Astrocyte (in vitro differentiated cells and primary cell): ENCODE results near the gene MYH3. TPM values are rescaled to one million over a fixed set of nuclear protein-coding genes. Genes with fewer than 3 reads are reported as not detected.
A peak's percentile ranks its signal among the peaks of the same experiment; 100 is the strongest.

Experiments
- DNase-seq: peaks from one replicate; pipeline ENCODE4 v3.0.0-alpha.2; 2010; ENCODE audit warnings: low read depth
- FAIRE-seq: peaks from 2 replicates; lab custom pipeline; 2011; peaks lifted over from hg19 to GRCh38; lab: Jason Lieb, UNC
- H2AFZ ChIP-seq: 2 replicates; pipeline ENCODE4 v1.6.0; 2012; ENCODE audit warnings: low read depth, low read length, inconsistent platforms
- H3K27ac ChIP-seq: 2 replicates; pipeline ENCODE4 v1.5.1; 2011; ENCODE audit warnings: low read depth, low read length, inconsistent platforms
- H3K27me3 ChIP-seq: 2 replicates; pipeline ENCODE4 v1.6.0; 2011; ENCODE audit warnings: low read length, inconsistent platforms; ENCODE audit not compliant: insufficient read depth
- H3K36me3 ChIP-seq: 2 replicates; pipeline ENCODE4 v1.5.1; 2011; ENCODE audit warnings: low read length, inconsistent platforms; ENCODE audit not compliant: insufficient read depth
- H3K4me1 ChIP-seq: 2 replicates; pipeline ENCODE4 v1.5.1; 2011; ENCODE audit warnings: low read length, inconsistent platforms; ENCODE audit not compliant: insufficient read depth
- H3K4me2 ChIP-seq: 2 replicates; pipeline ENCODE4 v1.6.0; 2012; ENCODE audit warnings: low read length, inconsistent platforms
- H3K4me3 ChIP-seq: 2 replicates; pipeline ENCODE4 v1.5.1; 2011; ENCODE audit warnings: low read depth, mild to moderate bottlenecking, low read length, inconsistent platforms; ENCODE audit not compliant: insufficient read depth
- H3K79me2 ChIP-seq: 2 replicates; pipeline ENCODE4 v1.6.0; 2012; ENCODE audit warnings: mild to moderate bottlenecking, low read length, inconsistent platforms; ENCODE audit not compliant: insufficient read depth
- H3K9ac ChIP-seq: 2 replicates; pipeline ENCODE4 v1.6.0; 2012; ENCODE audit warnings: mild to moderate bottlenecking, low read length, inconsistent platforms
- H3K9me3 ChIP-seq: 2 replicates; pipeline ENCODE4 v1.5.1; 2012; ENCODE audit warnings: low read depth, mild to moderate bottlenecking, low read length, inconsistent platforms; ENCODE audit not compliant: insufficient read depth
- H4K20me1 ChIP-seq: 2 replicates; pipeline ENCODE4 v1.6.0; 2012; ENCODE audit warnings: low read length, inconsistent platforms; ENCODE audit not compliant: insufficient read depth
- H3K27ac Mint-ChIP-seq: one replicate; pipeline ENCODE4 v1.8.0; 2021; ENCODE audit warnings: mild to moderate bottlenecking, mixed read lengths; ENCODE audit not compliant: unreplicated experiment
- H3K27me3 Mint-ChIP-seq: one replicate; pipeline ENCODE4 v1.8.0; 2021; ENCODE audit warnings: low read depth, mixed read lengths; ENCODE audit not compliant: unreplicated experiment
- H3K36me3 Mint-ChIP-seq: one replicate; pipeline ENCODE4 v1.8.0; 2021; ENCODE audit warnings: low read depth, mixed read lengths; ENCODE audit not compliant: unreplicated experiment
- H3K4me1 Mint-ChIP-seq: one replicate; pipeline ENCODE4 v1.8.0; 2021; ENCODE audit warnings: low read depth, mixed read lengths; ENCODE audit not compliant: unreplicated experiment
- H3K4me3 Mint-ChIP-seq: one replicate; pipeline ENCODE4 v1.8.0; 2021; ENCODE audit warnings: mild to moderate bottlenecking, moderate library complexity, mixed read lengths; ENCODE audit not compliant: unreplicated experiment
- H3K9me3 Mint-ChIP-seq: one replicate; pipeline ENCODE4 v1.8.0; 2021; ENCODE audit warnings: mild to moderate bottlenecking, mixed read lengths; ENCODE audit not compliant: unreplicated experiment
- EZH2 ChIP-seq: IDR thresholded peaks from 2 replicates; pipeline ENCODE4 v1.6.1; 2012; ENCODE audit warnings: mild to moderate bottlenecking, low read length, inconsistent platforms; ENCODE audit not compliant: insufficient read depth
- total RNA-seq: library from RNA; stranded (reverse); gene quantifications from 2 replicates; pipeline ENCODE4 v1.2.1, GENCODE V29; 2021
- TF ChIP-seq, protein P1 (sequence below): IDR thresholded peaks from 2 replicates; pipeline ENCODE4 v1.5.1; 2011; ENCODE audit warnings: low read depth, mild to moderate bottlenecking, inconsistent platforms, low read length, moderate library complexity; ENCODE audit not compliant: insufficient read depth

The MYH3 gene
- total RNA-seq, 1 donor from 2014 or later: 1.9 TPM

DNA sequence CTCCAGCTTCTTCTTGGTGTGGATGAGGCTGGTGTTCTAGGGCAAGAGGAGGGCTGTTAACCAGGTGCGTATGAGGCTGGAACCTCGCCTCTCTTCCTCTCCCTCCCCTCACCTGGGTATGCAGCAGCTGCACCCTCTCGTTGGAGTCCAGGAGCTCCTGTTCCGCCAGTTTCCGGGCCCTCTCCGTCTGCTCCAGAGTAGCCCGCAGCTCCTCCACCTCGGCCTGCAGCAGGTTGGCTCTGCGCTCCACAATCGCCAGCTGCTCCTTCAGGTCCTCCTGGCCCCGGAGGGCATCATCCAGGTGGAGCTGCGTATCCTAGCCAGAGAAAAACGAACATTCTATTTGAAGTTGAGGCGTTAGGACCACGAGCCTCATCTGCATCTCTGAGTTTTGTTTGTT lies 25.4 kb downstream of the MYH3 start:
- H3K9me3 Mint-ChIP-seq: peaks cover 4% of the 10 kb centered on the region
- no peak overlapping the region for H3K27ac ChIP-seq
- H3K79me2 ChIP-seq: no peaks in the 10 kb centered on the region
- FAIRE-seq (no peak), DNase-seq (no peak)
- H3K4me3 Mint-ChIP-seq: no peak overlapping the region
- no peak overlapping the region for H2AFZ ChIP-seq
- H3K9ac ChIP-seq: no peak overlapping the region
- H3K36me3 Mint-ChIP-seq: peaks cover 15% of the 10 kb centered on the region
- no peak overlapping the region for H3K4me3 ChIP-seq
- H3K27me3 ChIP-seq: no peaks in the 10 kb centered on the region
- H3K4me2 ChIP-seq: no peak overlapping the region
- H3K27me3 Mint-ChIP-seq: peaks cover 4% of the 10 kb centered on the region
- no peaks in the 10 kb centered on the region for H4K20me1 ChIP-seq
- H3K9me3 ChIP-seq: no peaks in the 10 kb centered on the region
- no peaks in the 10 kb centered on the region for H3K36me3 ChIP-seq
- H3K4me1 Mint-ChIP-seq: no peaks in the 10 kb centered on the region
- no peak for TF ChIP-seq EZH2
- TF ChIP-seq, protein P1, sequence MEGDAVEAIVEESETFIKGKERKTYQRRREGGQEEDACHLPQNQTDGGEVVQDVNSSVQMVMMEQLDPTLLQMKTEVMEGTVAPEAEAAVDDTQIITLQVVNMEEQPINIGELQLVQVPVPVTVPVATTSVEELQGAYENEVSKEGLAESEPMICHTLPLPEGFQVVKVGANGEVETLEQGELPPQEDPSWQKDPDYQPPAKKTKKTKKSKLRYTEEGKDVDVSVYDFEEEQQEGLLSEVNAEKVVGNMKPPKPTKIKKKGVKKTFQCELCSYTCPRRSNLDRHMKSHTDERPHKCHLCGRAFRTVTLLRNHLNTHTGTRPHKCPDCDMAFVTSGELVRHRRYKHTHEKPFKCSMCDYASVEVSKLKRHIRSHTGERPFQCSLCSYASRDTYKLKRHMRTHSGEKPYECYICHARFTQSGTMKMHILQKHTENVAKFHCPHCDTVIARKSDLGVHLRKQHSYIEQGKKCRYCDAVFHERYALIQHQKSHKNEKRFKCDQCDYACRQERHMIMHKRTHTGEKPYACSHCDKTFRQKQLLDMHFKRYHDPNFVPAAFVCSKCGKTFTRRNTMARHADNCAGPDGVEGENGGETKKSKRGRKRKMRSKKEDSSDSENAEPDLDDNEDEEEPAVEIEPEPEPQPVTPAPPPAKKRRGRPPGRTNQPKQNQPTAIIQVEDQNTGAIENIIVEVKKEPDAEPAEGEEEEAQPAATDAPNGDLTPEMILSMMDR: no peak
- H3K4me1 ChIP-seq: no peaks in the 10 kb centered on the region
- no peak overlapping the region for H3K27ac Mint-ChIP-seq

DNA sequence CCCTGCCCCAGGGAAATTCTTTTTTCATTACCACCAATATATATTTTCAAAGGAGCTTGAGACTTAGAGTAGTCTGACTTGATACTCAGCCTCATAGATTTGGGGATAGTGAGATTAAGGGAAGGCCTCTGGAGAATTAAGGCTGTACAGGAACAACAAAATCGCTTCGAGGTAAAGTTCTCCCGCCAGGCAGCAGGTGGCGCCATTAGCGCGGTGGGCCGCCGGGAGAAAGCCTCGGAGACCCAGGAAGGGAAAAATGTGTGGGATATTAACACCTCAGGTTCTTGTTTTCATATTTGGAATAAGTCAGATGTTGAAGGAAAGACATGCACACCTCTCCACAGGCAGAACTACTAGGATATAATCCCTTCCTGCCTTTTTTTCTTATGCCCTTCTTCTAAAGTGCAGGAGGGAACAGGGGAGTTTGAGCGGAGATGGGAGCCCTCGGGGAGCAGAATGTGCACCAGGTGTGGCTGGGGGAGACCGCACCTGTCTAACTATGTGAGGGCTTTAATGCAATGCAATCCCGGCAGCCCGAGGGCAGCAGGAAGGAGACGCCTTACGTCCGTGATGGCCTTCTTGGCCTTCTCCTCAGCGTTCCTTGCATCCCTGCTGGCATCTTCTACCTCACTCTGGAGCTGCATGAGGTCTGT lies 25.9 kb downstream of the MYH3 start:
- FAIRE-seq: no peak
- no peak overlapping the region for H2AFZ ChIP-seq
- TF ChIP-seq, protein P1: peak; percentile 80
- TF ChIP-seq EZH2: no peak

DNA sequence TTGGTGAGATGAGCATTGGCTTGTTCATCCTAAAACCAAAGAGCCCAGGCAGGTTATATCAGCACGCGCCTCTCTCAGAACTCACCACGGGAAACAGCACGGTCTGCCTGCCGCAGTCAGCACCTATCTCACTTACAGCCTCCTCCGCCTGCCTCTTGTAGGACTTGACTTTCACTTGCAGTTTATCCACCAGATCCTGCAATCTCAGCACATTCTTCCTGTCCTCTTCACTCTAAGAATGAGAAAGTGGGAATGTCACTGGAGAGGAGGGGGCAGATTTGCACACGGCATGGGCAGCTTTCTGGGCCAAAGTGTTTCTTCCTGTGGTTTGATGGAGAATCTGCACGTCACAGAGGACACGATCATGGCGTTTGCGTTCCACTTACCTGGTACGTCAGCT lies 27.4 kb downstream of the MYH3 start:
- no peak overlapping the region for H3K27ac ChIP-seq
- no peaks in the 10 kb centered on the region for H3K4me1 ChIP-seq
- no peaks in the 10 kb centered on the region for H3K36me3 ChIP-seq
- no peak for DNase-seq
- Mint-ChIP-seq H3K4me1 (no peaks in the 10 kb centered on the region), H3K9me3 (peaks cover 4% of the 10 kb centered on the region), H3K4me3 (no peak overlapping the region), H3K27ac (no peak overlapping the region), H3K27me3 (peaks cover 8% of the 10 kb centered on the region), H3K36me3 (peaks cover 14% of the 10 kb centered on the region)
- no peak overlapping the region for H2AFZ ChIP-seq
- no peak for TF ChIP-seq EZH2
- TF ChIP-seq, protein P1: no peak
- H3K79me2 ChIP-seq: no peaks in the 10 kb centered on the region
- H3K4me2 ChIP-seq: no peak overlapping the region
- H3K4me3 ChIP-seq: no peak overlapping the region
- H3K9me3 ChIP-seq: no peaks in the 10 kb centered on the region
- no peak overlapping the region for H3K9ac ChIP-seq
- no peaks in the 10 kb centered on the region for H3K27me3 ChIP-seq
- no peak for FAIRE-seq
- H4K20me1 ChIP-seq: no peaks in the 10 kb centered on the region

More for the DNA sequence above, 25.9 kb downstream of the MYH3 start:
- H3K9me3 ChIP-seq: no peaks in the 10 kb centered on the region
- Mint-ChIP-seq H3K27me3 (peaks cover 7% of the 10 kb centered on the region), H3K27ac (no peak overlapping the region), H3K4me1 (no peaks in the 10 kb centered on the region), H3K9me3 (peaks cover 4% of the 10 kb centered on the region), H3K4me3 (no peak overlapping the region), H3K36me3 (peaks cover 15% of the 10 kb centered on the region)
- no peak overlapping the region for H3K27ac ChIP-seq
- no peaks in the 10 kb centered on the region for H3K27me3 ChIP-seq
- no peaks in the 10 kb centered on the region for H3K4me1 ChIP-seq
- no peaks in the 10 kb centered on the region for H3K36me3 ChIP-seq
- no peak overlapping the region for H3K4me2 ChIP-seq
- no peak overlapping the region for H3K4me3 ChIP-seq
- H3K9ac ChIP-seq: no peak overlapping the region
- H4K20me1 ChIP-seq: no peaks in the 10 kb centered on the region
- no peaks in the 10 kb centered on the region for H3K79me2 ChIP-seq
- DNase-seq: no peak
